Neural crest cell (in vitro differentiated cells): ENCODE measurements around the gene RXFP4. TPM values are rescaled to one million over a fixed set of nuclear protein-coding genes. Genes with fewer than 3 reads are reported as not detected.
A peak's percentile ranks its signal among the peaks of the same experiment; 100 is the strongest.

Experiments
- DNase-seq: peaks from one replicate; pipeline ENCODE4 v3.0.0; 2021; ENCODE audit warnings: low read depth, mixed read lengths, low spot score
- H3K27ac Mint-ChIP-seq: one replicate; pipeline ENCODE4 v1.8.0; 2021; ENCODE audit warnings: mild to moderate bottlenecking, mixed read lengths; ENCODE audit not compliant: unreplicated experiment
- H3K27me3 Mint-ChIP-seq: 2 replicates; pipeline ENCODE4 v1.8.0; 2021; ENCODE audit warnings: low read depth, mild to moderate bottlenecking, mixed read lengths
- H3K36me3 Mint-ChIP-seq: 2 replicates; pipeline ENCODE4 v1.8.0; 2021; ENCODE audit warnings: low read depth, mild to moderate bottlenecking, mixed read lengths
- H3K4me1 Mint-ChIP-seq: 2 replicates; pipeline ENCODE4 v1.8.0; 2021; ENCODE audit warnings: mixed read lengths
- H3K4me3 Mint-ChIP-seq: one replicate; pipeline ENCODE4 v1.8.0; 2021; ENCODE audit warnings: mild to moderate bottlenecking, mixed read lengths
- H3K9me3 Mint-ChIP-seq: 2 replicates; pipeline ENCODE4 v1.8.0; 2021; ENCODE audit warnings: mixed read lengths
- total RNA-seq: library from RNA; stranded (reverse); gene quantifications from 2 replicates; pipeline ENCODE4 v1.2.1, GENCODE V29; 2021
- TF ChIP-seq, protein P1 (sequence below): fragments of 200-600 bp; sonication (generic); conservative IDR thresholded peaks from 2 replicates; pipeline ENCODE4 v1.5.0; 2021; ENCODE audit warnings: antibody characterized with exemption, mild to moderate bottlenecking

RXFP4 gene
- total RNA-seq, 1 donor from 2014 or later = not detected

GRCh38 chr1:155974208-155975115 lies 33.0 kb downstream of the RXFP4 start:
- TF ChIP-seq, protein P1, sequence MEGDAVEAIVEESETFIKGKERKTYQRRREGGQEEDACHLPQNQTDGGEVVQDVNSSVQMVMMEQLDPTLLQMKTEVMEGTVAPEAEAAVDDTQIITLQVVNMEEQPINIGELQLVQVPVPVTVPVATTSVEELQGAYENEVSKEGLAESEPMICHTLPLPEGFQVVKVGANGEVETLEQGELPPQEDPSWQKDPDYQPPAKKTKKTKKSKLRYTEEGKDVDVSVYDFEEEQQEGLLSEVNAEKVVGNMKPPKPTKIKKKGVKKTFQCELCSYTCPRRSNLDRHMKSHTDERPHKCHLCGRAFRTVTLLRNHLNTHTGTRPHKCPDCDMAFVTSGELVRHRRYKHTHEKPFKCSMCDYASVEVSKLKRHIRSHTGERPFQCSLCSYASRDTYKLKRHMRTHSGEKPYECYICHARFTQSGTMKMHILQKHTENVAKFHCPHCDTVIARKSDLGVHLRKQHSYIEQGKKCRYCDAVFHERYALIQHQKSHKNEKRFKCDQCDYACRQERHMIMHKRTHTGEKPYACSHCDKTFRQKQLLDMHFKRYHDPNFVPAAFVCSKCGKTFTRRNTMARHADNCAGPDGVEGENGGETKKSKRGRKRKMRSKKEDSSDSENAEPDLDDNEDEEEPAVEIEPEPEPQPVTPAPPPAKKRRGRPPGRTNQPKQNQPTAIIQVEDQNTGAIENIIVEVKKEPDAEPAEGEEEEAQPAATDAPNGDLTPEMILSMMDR = no peak
- Mint-ChIP-seq H3K9me3 (no peaks in the 10 kb centered on the region), H3K4me3 (peak overlapping the region; percentile 98), H3K27ac (peak overlapping the region; percentile 43), H3K27me3 (no peaks in the 10 kb centered on the region), H3K36me3 (peaks cover 6% of the 10 kb centered on the region), H3K4me1 (peaks cover 80% of the 10 kb centered on the region)
- no peak for DNase-seq

DNA sequence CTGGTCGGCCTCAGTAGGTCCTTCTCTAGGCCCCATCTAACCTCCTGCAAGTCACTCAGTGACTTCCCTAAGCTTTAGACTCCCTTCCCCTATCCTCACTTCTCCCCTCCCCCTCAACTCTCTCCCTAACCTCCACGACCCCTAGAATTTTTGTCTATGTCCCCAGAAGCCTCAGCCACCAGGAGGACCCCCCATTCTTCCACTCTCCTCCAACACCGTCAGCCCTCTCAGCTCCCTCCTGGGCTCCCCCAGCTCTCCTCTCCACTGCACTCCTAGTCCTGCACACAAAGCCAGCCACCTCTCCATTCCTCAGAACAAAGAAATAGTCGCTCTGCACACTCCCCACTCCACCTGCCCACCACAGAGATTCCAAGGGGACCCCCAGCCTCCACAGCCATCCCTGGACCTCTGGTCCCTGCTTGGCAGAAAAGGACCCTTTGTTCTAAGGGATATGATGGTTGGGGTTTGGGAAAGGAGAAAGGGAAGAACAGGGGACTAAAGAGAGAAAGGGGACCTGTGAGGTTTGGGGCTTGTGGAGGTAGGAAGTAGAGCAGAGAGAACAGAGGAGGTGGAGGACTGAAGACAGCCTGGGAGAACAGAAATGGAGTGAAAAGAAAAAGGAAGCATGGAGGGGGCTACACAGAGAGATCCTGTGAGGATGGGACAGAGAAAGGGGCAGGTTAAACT lies 34.1 kb downstream of the RXFP4 start:
- peak overlapping the region; percentile 96 for H3K27ac Mint-ChIP-seq
- peak overlapping the region; percentile 98 for H3K4me3 Mint-ChIP-seq
- no peaks in the 10 kb centered on the region for H3K27me3 Mint-ChIP-seq
- no peak for DNase-seq
- H3K9me3 Mint-ChIP-seq = no peaks in the 10 kb centered on the region
- TF ChIP-seq, protein P1 = no peak
- H3K36me3 Mint-ChIP-seq = peaks cover 3% of the 10 kb centered on the region
- peaks cover 77% of the 10 kb centered on the region for H3K4me1 Mint-ChIP-seq

DNA sequence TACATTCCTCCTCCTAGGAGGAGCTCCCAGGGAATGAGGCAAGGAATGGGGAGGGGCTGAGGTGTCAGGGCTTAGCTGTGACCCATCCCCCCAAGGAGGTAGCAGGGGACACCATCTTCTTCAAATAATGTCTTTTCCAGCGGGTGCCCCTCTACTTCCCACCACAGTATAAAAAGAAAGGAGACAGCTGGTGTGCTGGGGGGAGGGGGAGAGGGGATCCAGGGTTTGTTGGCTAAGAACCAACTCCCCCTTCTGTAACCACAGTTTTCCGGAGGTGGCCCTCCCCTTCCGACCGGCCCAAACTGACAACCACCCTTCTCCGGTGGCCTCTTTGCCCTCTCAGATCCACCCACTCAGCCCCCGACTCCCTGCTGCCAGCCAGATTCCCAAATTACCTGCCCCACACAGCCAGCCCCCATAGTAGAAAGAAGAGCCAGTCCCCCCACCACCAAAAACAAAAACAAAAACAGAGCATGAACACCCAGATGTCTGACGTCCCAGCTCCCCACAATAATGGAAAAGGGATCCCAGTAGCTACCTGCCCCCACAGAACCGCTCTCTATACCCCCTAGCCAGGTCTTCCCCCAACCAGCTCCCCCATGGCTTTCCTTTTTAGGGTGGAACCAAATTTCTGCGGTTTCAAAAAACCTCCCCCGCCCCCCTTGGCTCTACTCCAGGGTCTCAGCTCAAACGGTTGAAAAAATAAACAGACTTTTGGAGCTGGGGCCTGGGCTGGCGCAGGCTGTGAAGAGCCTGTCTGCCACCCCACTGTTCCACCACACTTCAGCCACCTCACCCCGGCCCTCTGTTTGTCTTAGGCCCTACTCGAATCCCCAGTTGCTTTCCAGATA lies 34.8 kb downstream of the RXFP4 start:
- peaks cover 77% of the 10 kb centered on the region for H3K4me1 Mint-ChIP-seq
- H3K27me3 Mint-ChIP-seq = no peaks in the 10 kb centered on the region
- no peaks in the 10 kb centered on the region for H3K9me3 Mint-ChIP-seq
- peaks cover 3% of the 10 kb centered on the region for H3K36me3 Mint-ChIP-seq
- H3K27ac Mint-ChIP-seq = peak overlapping the region; percentile 98
- DNase-seq = no peak
- H3K4me3 Mint-ChIP-seq = peak overlapping the region; percentile 98
- TF ChIP-seq, protein P1 = no peak

DNA sequence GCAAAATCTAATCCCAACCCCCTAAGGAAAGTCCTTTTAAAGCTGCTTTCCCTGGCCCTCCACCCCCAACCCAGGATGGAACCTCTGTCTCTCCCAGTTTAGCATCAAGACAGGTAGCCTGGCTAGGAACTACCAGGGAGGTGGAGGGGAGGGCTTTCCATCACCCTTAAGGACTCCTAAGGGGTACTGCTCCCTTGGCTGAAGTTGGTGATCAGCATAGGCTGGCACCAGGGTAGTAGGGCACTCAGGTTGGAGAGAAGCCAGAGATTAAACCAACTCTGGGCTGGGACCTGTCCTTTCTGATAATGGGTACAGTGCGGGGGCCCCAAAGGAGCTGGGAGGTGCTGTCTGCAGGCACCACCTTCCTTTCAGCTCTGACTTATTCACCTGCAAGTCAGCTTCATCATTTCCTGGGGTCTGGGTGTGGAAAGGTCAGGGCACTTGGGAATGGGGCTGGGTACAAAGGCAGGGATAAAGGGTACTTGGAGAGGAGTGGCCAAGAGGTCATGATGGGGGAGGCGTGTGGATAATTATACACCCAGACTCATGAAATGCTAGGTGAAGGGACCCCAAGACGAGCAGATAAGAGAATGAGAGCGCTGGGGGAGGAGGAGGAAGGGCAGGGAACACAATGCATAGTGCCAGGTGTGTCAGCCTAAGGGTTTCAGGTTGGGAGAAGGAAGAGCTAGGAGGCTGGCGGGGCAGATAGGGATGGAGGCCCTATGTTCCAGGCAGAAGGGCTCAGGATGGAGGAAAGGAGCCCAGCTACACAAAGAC lies 35.7 kb downstream of the RXFP4 start:
- H3K9me3 Mint-ChIP-seq = no peaks in the 10 kb centered on the region
- DNase-seq = no peak
- H3K4me1 Mint-ChIP-seq = peaks cover 82% of the 10 kb centered on the region
- no peaks in the 10 kb centered on the region for H3K27me3 Mint-ChIP-seq
- TF ChIP-seq, protein P1 = no peak
- peak overlapping the region; percentile 98 for H3K4me3 Mint-ChIP-seq
- peak overlapping the region; percentile 98 for H3K27ac Mint-ChIP-seq
- H3K36me3 Mint-ChIP-seq = peaks cover 3% of the 10 kb centered on the region
